Brain microvascular endothelial cell (primary cell): ENCODE data around the gene TUBGCP6.

Experiments
- DNase-seq: peaks from one replicate; pipeline ENCODE4 v3.0.0-alpha.2; 2020
- H3K27ac ChIP-seq: fragments of 250-450 bp; sonication (Bioruptor Pico); 2 replicates; pipeline ENCODE4 v1.5.1; 2020; ENCODE audit warnings: mild to moderate bottlenecking, moderate library complexity
- H3K27me3 ChIP-seq: fragments of 250-450 bp; sonication (Bioruptor Pico); replicated peaks from 2 replicates; pipeline ENCODE4 v1.5.1; 2020; ENCODE audit warnings: mild to moderate bottlenecking
- H3K36me3 ChIP-seq: fragments of 250-450 bp; sonication (Bioruptor Pico); replicated peaks from 2 replicates; pipeline ENCODE4 v1.5.1; 2020; ENCODE audit warnings: mild to moderate bottlenecking
- H3K4me3 ChIP-seq: 2 replicates; pipeline ENCODE4 v1.5.1; 2011; ENCODE audit warnings: low read depth, mild to moderate bottlenecking, control low read depth, low read length, moderate library complexity
- in situ Hi-C: cut with HindIII; loops from 2 replicates; pipeline ENCODE4 v1.10.0; 2017; ENCODE audit warnings: low sequenced_read_pairs, low pct_ligation_motif_present
- TF ChIP-seq, protein P1 (sequence below): IDR thresholded peaks from 2 replicates; pipeline ENCODE4 v1.5.1; 2011; ENCODE audit warnings: low read depth, mild to moderate bottlenecking, moderate library complexity, low read length, control low read depth, inconsistent platforms; ENCODE audit errors: missing control alignments

Gene TUBGCP6

DNA sequence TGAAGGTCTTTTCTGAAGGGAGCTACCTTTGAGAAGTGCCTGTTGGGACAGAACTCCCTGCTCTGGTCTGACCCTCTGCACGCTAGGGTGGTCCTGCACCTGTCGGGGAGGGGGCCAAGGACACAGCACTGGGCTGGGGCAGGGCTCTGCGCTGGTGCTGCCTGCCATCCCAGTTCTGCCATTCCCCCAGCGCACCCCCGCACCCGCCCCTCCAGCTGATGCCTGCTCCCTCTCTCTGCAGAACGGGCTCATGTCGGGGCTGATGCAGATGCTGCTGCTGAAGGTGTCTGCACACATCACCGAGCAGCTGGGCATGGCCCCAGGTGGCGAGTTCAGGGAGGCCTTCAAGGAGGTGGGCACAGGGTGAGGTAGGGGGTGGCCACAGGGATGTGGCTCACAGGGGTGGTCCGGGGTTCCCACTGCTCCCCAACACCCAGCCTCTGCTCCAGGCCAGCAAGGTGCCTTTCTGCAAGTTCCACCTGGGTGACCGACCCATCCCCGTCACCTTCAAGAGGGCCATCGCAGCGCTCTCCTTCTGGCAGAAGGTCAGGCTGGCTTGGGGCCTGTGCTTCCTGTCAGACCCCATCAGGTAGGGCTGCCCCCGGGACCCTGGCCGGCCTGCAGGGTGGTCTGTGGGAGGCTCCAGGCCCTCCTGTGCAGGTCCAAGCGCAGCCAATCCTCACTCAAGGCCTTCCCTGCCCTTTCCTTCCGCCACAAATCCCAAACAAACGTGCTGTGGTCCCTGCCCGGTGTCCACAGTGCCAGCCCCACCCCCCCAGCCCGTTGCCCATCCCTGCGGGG lies 47.6 kb downstream of the TUBGCP6 start:
- no peak overlapping the region for H3K27ac ChIP-seq
- TF ChIP-seq, protein P1, sequence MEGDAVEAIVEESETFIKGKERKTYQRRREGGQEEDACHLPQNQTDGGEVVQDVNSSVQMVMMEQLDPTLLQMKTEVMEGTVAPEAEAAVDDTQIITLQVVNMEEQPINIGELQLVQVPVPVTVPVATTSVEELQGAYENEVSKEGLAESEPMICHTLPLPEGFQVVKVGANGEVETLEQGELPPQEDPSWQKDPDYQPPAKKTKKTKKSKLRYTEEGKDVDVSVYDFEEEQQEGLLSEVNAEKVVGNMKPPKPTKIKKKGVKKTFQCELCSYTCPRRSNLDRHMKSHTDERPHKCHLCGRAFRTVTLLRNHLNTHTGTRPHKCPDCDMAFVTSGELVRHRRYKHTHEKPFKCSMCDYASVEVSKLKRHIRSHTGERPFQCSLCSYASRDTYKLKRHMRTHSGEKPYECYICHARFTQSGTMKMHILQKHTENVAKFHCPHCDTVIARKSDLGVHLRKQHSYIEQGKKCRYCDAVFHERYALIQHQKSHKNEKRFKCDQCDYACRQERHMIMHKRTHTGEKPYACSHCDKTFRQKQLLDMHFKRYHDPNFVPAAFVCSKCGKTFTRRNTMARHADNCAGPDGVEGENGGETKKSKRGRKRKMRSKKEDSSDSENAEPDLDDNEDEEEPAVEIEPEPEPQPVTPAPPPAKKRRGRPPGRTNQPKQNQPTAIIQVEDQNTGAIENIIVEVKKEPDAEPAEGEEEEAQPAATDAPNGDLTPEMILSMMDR: no peak
- DNase-seq: no peak
- in situ Hi-C loops: no loop called here
- H3K36me3 ChIP-seq: peaks cover 38% of the 10 kb centered on the region
- H3K4me3 ChIP-seq: no peak overlapping the region
- no peaks in the 10 kb centered on the region for H3K27me3 ChIP-seq

DNA sequence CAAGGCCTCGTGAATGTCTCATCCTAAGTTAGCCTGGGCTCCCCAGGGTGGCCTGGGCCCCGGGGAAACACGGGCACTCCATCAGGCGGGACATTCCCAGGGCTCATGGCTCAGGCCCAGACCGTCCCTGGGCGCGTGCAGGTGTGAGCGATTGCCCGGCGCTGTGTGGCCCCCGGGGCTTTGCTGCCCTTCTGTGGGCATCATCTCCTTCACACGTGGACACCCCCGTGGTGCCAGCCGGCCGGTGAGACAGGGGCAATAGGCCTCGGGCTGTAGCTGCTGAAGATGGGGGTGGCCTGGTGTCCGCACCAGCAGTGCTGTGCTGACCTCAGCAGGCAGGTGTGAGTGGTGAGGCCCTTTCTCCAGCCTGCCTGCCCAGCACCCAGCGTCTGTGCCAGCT lies 48.6 kb downstream of the TUBGCP6 start:
- no peak for DNase-seq
- Histone ChIP-seq H3K27ac (no peak overlapping the region), H3K27me3 (no peaks in the 10 kb centered on the region), H3K4me3 (no peak overlapping the region), H3K36me3 (peaks cover 41% of the 10 kb centered on the region)
- TF ChIP-seq, protein P1: no peak
- in situ Hi-C loops: no loop called here

DNA sequence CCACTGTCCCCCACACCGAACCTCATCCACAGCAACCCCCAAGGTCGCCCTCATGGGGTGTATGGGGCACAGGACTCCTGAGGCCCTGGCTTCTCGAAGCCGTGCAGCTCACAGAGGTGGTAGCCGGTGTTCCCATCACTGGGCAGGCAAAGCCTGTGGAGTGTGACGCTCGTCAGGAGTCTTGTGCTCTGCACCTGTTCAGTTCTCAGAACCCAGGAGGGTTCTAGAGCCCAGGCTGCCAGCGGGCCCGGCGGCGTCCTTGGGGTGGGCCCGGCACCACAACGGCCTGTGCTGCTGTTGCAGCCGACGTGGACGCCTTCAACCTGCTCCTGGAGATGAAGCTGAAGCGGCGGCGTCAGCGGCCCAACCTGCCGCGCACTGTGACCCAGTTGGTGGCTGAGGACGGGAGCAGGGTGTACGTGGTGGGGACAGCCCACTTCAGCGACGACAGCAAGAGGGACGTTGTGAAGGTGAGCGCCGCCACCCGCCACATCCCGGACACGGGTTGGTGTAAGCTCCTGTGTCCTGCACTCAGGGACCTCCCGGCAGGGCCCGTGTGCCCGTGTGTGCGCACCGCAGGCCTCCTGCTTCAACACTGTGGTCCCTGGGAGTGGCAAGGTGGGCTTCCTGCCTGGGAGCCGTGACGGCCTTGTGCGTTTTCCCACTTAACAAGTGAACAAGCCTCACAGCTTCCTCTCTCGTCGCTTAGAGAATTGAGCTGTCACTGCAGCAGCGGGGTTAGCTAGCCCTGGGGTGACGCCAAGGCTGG lies 50.6 kb downstream of the TUBGCP6 start:
- Histone ChIP-seq H3K4me3 (no peak overlapping the region), H3K27me3 (no peaks in the 10 kb centered on the region), H3K27ac (no peak overlapping the region), H3K36me3 (peaks cover 41% of the 10 kb centered on the region)
- TF ChIP-seq, protein P1: no peak
- in situ Hi-C loops: no loop called here
- no peak for DNase-seq

DNA sequence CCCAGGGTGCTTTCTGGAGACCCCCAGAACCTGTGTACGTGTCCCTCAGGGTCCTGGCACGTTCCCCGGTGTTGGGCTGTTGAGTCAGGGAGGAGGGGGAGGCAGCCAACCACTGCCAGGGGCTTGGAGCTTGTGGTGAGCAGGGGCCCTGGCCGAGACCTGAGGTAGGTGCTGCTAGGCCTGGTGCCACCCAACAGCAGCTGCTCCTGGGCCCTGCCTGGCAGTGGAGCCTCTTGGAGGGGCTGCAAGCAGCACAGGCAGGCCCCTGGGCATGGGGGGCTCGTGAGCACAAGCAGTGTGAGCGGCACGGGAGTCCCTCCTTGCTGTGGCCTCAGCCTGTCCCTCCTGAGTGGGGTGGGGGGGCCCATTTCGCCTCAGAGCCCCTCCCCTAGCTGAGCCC lies 51.2 kb downstream of the TUBGCP6 start:
- TF ChIP-seq, protein P1: no peak
- no peak overlapping the region for H3K4me3 ChIP-seq
- H3K27ac ChIP-seq: no peak overlapping the region
- peaks cover 40% of the 10 kb centered on the region for H3K36me3 ChIP-seq
- in situ Hi-C loops: no loop called here
- no peaks in the 10 kb centered on the region for H3K27me3 ChIP-seq
- no peak for DNase-seq

DNA sequence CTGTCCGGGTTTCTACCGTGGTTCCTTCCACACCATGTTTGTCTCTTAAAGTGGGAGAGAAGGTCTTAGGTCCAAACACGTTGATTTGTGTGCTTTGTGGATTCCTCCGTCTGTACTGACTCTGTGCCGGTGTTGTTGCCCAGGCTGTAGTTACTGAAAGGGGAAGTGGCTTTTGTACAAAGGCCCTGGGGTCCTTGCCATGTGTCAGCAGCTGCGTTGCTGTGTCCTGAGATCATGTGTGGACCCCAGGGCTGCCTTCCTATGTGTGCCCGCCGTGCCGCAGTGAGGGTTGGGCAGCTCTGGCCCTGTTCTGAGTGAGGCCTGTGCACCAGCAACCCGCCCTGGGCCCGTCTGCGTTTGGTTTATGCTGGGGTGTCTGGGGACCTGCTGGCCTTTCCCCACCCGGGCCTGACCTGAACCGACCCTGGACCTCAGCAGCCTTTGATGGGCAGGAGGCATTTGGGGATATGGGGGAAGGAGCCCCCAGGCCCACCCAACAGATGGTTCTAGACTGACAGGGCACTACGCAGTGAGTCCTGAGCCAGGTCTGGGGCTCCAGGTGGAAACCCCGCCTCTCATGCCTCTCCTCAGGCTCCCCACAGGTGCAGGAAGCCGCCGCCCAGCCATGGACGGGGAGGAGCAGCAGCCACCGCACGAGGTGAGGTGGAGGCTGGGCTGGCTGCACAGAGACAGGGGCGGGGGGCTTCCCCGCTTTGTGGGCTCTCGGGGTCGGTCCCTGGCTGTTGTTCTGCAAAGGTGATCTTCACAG lies 52.2 kb downstream of the TUBGCP6 start:
- peaks cover 38% of the 10 kb centered on the region for H3K36me3 ChIP-seq
- TF ChIP-seq, protein P1: no peak
- H3K4me3 ChIP-seq: no peak overlapping the region
- DNase-seq: no peak
- H3K27me3 ChIP-seq: no peaks in the 10 kb centered on the region
- in situ Hi-C loops: no loop called here
- no peak overlapping the region for H3K27ac ChIP-seq
